Activated CD8-positive, alpha-beta memory T cell treated with anti-CD3 and anti-CD28 coated beads for 1 hour (primary cell): ENCODE results near the gene HSD3B7.
"Not testable (repeated sequence)": the region's sequence is repeated elsewhere in the genome, so short reads cannot be mapped to it uniquely, and the experiment has no call there.

Experiments
- DNase-seq, 2 donors: peaks; one replicate each; pipeline ENCODE4 v3.0.0-alpha.2; 2020; ENCODE audit warnings: low read depth in 1 of 2; ENCODE audit errors: extremely low read depth in 1 of 2

The HSD3B7 gene

DNA sequence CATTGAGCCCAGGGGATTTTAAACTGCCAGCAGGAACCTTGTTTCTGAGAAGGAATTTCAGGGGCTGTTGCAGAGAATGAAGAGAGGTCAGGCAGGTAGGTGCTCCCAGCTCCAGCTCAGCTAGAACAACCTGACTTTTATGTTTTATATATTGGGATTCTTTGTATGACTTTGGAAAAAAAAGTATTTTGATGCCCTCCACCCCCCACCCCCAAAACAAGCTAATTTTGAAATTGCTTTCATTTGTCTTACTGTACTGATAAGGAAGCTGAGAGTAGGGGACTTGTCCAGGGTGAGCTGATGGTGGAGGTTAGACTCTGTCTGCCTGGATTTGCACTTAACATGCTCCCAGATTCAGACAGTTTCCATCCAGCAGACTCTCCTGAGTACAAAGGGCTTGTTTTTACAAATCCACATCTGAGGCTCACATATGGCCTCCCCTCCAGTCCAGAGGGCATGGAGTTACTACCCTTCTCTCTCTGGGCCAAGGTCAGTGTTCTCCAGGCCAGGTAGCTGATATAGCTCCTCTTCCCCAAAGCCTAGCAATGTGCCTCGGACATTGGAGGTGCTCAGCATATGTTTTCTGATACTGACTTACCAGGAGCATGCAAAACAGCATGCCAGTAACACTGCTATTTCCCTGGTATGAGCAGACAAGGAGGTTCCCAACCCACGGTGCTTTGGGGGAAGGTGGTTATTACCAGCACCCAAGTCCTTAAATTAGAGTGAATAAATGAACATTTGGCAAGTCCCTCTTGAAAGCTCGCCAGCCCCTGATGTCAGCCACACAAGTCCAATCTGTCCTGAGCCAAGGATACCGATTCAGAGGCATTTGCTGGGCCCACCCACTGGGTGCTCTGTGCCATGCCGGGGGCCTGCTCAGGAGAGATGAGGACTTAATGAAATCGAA, 14.1 kb downstream of the HSD3B7 start:
- no peak for DNase-seq

DNA sequence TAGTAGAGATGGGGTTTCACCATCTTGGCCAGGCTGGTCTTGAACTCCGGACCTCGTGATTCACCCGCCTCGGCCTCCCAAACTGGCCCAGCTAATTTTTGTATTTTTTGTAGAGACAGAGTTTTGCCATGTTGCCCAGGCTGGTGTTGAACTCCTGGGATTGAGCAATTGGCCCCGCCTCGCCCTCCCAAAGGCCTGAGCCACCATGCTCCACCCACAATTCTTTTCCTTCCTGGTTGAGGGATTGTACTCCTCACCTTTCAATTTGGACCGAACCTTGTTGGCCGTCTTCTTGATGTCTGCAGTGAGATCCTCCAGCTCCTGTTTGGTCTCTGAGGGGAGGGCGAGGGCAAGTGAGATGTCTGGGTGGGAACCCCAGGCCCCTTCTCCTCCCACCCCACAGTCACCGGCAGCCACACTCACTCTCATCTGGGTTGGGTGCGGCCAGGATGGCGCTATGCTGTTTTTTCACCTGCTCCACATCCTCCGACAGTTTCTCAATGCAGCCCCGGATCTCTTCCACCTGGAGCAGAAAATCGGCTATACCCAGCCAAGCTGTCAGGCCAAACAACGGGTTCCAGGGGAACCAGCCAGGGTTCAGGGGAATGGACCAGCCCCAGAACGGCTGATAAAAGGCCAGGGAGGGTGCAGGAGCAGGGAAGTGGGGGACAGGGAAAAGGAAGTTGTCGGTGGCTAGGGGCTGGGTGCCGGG, 15.8 kb downstream of the HSD3B7 start:
- no peak for DNase-seq

DNA sequence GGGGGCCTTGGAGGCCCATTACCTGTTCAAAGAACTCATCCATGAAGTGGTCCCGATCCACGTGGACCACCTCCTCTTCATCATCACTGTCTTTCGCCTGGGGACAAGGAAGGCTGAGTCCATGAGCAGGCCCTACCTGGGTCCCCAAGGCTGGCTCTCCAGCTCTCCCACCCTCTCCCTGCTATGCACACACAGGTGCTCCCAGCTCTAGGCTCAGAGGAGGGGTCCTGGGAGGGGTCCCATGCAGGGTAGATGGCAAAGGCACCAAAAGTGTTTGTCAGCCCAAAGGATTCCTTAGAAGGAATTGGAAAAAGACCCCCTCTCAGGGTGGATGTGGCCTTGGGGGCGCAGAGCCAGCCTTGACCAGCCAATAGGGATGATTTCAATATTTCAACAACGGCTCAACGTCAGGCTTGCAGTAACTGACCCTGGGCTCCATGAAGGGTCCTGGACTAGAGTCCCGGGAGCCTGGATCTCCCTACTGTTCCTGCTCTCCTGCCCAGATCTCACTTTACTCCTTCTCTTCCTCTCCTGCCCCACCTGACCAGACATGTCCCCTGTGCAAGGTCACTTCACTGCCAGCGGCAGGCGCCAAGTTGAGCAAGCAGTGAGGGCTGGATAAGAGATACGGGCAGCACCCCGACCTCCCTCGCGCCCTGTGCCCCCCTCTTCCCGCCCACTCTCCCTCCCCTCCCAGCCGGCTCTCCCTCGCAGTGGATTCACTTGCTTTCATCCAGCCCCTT, 16.7 kb downstream of the HSD3B7 start:
- no peak for DNase-seq

DNA sequence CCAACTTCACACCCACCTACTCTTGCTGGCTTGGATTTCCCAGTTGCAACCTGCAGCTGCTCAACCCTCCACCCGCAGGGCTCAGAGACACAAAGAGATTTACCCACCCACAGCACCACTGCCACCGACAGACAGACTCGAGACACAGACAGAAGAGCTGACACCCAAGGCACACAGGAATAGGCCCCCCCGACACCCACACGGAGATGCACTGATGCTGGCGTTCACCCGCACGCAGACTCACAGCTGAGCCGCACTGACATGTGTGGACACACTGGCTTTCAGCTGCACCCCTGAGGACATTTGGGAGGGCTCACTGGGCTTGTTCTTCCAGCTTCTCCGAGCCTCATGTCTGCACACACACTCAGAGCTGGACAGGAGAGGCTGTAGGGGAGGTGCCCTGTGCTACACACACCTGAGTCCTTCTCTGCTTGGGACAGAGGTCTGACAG, 17.3 kb downstream of the HSD3B7 start:
- no peak for DNase-seq

DNA sequence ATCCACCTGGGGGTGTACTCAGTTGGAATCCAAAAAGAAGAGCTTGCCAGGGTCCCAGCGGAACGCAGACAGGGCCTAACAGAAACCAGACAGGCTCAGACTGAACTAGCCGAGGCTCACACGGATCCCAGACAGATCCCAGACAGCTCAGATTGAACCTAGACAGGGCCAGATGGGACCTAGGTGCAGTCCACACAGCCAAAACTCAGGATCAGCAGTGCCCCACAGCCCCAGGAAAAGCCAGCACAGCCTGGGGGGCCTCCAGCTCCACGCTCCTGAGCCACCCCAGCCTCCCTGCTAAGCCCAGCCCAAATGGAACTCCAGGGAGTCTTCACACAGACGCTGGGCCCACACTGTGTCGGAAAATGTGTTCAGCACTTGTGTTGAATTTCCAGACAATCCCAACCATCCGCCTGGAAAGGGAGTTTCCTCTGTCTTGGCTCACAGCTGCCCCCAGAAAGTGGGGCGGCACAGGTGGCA, 17.9 kb downstream of the HSD3B7 start:
- DNase-seq: no peak

DNA sequence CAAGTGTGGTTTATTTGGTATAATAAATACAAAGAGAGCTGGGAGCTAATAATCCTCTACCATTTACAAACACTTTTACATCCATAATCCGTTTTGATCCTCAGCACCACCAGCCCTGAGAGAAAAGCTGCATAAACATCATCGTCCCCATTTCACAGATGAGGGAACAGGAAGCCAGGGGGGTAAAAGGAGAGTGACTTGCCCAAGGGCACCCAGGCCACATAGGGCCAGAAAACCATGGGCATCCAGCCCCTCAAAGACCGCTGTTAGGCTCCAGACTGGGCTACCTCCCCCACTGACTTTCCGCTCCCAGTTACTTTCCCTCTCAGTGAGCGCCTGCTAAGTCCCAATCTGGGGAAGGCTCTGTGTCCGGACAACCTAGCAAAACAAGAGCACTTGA, 18.7 kb downstream of the HSD3B7 start:
- DNase-seq: no peak

DNA sequence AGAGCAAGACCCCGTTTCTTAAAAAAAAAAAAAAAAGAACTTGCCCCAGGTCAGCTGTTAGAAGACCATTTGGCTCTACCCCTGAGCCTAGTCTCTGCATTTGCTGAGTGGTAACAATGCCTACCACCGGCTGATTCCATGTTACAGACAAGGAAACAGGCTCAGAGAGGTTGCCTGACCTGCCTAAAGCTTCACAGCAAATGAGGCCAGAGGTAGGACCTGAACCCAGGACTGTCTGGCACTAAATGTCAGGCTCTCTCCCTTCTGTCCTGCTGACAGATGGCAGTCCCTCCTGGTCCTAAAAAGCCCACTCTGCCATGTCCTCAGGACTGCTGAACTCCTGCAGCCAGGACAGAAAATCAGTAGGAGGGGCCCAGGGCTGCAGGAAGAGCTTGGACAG, 19.7 kb downstream of the HSD3B7 start:
- DNase-seq: no peak

DNA sequence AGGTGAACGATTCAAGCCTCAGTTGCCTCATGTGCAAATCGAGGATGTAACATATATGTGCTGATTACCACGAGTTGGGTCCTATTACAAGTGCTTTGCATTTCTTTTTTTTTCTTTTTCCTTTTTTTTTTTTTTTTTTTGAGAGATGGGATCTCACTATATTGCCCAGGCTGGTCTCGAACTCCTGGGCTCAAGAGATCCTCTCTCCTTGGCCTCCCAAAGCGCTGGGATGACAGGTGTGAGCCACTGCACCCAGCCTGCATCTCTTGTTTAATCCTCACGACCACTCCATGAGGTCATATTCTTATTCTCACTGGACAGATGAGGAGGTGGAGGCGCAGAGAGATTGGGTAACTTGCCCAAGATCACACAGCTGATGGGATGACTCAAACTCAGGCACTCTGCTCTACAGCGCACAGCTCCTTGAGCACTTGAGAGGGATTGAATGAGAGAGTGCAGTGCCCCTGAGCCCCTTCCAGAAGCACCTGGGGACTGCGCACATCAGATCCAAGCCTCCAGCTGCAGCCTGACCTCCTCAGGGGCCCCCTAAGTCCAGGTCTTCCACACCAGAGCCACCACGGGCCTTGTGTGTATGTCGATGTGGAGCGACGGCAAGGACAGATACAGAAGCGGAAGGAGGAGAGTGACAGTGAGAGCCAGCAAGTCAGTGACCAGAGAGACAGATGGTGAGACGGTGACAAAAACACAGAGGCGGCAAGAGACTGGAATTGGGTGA, 20.5 kb downstream of the HSD3B7 start:
- DNase-seq: no peak

DNA sequence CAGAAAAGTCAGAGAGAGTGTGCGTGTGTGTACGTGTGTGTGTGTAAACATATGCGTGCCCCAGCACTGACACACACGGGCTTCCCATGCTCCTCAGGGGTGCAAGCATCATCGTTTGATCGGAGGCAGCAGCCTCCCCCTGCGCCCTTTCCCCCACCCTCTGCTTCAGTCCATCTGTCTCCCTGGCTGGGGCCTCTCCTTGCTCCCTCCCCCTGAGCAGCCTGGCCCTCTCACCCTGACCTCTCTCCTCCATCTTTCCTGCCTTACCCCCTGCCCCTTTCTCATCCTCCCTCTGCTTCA, 21.0 kb downstream of the HSD3B7 start:
- DNase-seq: no peak

DNA sequence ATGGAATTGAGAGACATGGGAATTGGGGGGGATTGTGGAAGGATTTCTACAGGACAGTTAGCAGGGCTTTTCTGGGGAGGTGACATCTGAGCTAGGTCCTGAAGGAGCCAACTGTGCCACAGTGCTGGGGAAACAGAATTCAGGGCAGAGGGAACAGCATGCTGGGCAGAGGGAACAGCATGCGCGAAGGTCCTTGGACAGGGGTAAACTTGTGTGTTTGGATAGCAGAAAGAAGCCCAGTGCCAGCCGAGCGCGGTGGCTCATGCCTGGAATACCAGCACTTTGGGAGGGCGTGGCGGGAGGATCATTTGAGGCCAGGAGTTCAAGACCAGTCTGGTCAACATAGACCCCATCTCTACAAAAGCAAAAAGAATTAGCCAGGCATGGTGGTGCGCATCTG, 21.6 kb downstream of the HSD3B7 start:
- DNase-seq: no peak

DNA sequence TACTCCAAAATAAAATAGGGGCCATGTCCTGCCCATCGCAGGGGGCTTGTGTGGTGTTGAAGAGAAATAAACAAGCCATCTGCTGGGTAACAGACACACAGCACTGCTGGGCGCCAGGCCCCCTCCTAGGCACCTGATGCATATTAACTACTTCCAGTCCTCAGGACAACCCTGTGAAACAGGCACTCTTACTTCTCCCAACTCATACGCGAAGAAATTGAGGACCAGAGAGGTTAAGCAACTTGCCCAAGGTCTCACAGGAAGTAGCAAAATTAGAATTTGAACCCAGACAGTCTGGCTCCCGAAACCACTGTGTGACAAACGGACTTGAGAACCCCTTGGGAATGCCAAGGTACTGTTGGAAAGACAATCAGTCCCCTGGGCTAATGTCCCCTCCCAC, 22.7 kb downstream of the HSD3B7 start:
- no peak for DNase-seq

DNA sequence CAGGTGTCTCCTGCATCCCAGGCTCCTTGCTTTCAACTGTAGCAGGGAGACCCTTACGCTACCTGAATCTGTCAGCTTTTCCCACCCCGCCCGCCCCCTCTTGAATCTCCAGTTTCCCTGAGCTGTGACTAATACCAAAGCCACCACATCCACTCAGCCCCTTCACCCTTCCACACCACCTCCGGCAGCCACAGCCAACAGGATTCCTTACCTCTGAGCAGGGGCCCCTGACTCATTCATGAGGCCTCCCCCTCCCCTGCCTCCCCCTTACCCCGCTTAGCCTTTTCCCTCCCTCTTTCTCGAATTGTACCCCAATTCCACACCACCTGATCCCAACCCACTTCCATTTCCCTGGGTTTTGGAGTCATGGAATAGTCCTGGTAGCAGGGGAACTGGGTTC, 23.1 kb downstream of the HSD3B7 start:
- DNase-seq: no peak

DNA sequence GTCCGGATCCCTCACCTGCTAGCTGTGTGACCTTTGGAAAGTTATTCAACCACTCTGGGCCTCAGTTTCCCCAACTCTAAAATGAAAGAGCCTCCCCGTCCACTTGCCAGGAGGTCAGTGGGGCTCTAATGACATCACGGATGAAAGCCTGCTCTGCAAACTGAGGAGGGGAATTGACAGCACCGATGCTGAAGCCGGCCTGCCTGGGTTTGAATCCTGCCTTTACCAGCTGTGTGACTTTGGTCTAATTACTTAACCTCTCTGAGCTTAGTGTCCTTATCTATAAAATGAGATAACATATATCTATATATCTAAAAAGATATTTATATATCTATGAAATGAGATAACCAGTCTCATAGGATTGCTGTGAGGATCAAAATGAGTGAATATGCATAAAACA, 23.5 kb downstream of the HSD3B7 start:
- DNase-seq: no peak

DNA sequence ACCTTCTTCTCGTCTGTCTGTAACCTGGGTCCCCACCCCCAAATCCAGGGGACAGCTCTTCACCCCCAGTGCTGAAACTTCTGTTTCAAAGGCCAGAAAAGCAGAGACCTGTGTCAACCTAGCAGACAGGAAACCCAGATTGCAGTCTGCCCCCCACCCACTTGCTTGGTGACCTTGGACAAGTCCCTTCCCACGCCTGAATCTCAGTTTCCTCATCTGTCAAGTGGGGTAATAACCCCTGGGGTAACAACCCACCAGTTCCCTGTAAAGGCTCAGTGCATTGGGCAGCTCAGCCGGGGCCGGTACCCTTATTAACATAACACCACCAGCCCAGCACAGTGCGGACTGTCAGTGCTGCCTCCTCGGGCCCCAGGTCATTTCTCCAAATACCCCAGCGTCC, 24.1 kb downstream of the HSD3B7 start:
- DNase-seq: no peak

DNA sequence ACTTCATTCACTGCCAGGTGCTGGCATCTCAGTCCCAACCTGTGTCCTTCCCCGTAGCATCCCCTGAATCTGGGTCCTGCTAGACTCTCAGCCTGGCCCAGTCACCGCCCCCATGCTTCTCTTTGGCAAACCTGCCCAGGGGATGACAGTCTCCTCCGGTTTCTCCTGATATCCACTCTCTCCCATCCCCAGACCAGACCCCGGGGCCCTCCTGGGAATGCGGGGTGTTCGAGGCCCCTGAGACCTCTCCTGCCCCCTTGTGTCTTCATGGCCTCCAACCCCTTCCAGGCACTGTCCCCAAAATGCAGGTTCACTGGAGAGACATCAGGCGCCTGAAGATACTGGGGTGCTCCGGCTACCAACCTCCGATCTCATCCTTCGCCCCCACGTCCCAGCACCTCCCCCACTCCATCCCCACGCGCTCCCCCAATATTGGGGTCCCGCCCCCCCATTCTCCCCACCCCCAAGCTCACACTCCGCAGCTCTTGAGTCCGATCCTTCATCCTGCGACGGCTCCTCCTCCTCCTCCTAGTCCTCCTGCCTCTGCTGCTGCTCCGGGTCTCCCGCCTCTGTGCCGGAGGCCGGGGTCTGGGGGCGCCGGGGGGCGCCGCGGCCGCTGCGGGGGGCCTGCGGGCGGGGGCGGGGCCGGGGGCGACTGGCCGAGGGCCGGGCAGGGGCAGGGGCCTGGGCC, 25.0 kb downstream of the HSD3B7 start:
- DNase-seq: no peak

DNA sequence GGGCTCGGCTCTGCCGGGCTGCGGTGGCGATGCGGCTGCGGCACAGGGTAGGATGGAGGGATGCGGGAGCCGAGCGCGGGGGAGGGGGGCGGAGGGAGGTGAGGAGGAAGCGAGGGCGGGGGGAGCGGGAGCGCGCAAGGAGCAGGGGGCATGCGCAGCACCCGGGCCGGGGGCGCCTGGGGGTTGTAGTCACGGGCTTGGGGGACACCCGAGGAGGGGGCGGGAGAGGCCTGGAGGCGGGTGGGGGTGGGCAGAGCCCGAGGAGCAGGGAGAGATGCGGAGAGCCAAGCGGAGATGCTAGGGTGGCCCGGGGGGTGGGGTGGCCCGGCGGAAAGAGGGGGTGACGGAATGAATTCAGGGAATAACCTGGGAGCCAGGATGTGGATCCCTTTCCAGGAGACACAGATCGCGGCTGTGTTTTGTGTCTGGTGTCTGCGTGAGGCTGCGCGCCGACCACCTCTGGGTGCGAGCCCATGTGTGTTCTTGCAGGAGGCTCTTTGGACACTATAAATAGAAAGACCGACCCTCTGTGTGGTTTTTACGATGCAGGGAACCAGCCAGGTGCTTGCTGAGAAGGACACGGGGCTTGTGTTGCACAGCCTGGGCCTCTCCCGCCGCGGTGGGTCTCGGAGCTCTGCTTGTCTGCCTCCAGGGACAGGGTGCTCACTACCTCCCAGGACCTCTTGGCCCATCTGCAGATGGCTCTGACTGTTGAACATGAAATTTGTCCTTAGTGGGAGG, 25.7 kb downstream of the HSD3B7 start, which contains the start of gene STX1B:
TSS of gene STX1B (minus strand) at position 54 of the 741 bp plus-strand sequence. CDS start 242 bp downstream, outside the sequence.
- peak; percentile 9 to 36 for DNase-seq

DNA sequence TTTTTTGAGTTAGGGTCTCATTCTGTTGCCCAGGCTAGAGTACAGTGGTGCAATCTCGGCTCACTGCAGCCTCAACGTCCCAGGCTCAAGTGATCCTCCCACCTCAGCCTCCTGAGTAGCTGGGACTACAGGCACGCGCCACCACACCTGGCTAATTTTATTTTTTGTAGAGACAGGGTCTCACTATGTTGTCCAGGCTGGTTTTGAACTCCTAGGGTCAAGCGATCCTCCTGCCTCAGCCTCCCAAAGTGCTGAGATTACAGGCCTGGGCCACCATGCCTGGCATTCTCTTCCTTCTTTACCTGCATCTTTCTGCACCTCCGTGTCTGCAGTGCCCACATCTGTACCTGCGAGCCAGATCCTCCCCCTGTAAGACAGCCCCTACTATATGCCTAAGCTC, 26.8 kb downstream of the HSD3B7 start:
- not testable (repeated sequence) for DNase-seq

DNA sequence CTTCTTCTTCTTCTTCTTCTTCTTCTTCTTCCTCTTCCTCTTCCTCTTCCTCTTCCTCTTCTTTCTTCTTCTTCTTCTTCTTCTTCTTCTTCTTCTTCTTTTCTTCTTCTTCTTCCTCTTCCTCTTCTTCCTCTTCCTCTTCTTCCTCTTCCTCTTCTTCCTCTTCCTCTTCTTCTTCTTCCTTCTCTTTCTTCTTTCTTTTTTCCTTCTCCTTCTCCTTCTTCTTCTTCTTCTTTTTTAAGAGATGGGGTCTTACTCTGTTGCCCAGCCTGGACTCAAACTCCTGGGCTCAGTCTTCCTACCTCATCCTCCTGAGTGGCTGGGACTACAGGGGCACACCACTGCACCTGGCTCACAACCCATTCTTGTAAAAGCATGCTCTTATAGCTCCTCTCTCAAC, 28.3 kb downstream of the HSD3B7 start:
- DNase-seq: not testable (repeated sequence)

DNA sequence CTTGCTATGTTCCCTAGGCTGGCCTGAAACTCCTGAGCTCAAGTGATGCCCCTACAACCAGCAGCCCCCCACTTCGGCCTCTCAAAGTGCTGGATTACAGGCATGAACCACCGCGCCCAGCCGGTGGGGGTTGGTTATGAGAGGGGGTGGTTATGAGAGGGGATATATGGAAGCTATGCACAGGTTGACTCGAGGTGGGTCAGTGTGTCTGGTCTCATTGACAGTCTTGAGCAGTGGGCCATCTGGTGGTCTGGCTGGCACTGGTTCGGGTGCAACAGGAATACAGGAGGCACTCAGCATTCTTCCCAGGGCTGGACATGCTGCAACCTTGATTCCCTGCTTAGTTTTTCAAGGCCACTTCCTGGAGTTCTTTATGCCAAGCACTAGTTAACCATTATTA, 31.0 kb downstream of the HSD3B7 start:
- DNase-seq: no peak
